KOPT-K1 (cell line): Measurements from ENCODE around the gene METAP1D.

ENCODE experiments used
- H3K27ac ChIP-seq: fragments of 200-600 bp; sonication (generic); 2 replicates; pipeline ENCODE4 v1.5.1; 2016; ENCODE audit warnings: antibody characterized with exemption, mild to moderate bottlenecking, low read depth, low read length; ENCODE audit not compliant: poor library complexity, severe bottlenecking
- H3K36me3 ChIP-seq: fragments of 200-600 bp; sonication (generic); 2 replicates; pipeline ENCODE4 v1.5.1; 2017; ENCODE audit warnings: antibody characterized with exemption, mild to moderate bottlenecking, low read length, moderate library complexity; ENCODE audit not compliant: insufficient read depth
- H3K9me3 ChIP-seq: fragments of 200-600 bp; sonication (generic); 2 replicates; pipeline ENCODE4 v1.5.1; 2017; ENCODE audit warnings: antibody characterized with exemption, low read length, mild to moderate bottlenecking; ENCODE audit not compliant: insufficient read depth, poor library complexity, severe bottlenecking

METAP1D gene

DNA sequence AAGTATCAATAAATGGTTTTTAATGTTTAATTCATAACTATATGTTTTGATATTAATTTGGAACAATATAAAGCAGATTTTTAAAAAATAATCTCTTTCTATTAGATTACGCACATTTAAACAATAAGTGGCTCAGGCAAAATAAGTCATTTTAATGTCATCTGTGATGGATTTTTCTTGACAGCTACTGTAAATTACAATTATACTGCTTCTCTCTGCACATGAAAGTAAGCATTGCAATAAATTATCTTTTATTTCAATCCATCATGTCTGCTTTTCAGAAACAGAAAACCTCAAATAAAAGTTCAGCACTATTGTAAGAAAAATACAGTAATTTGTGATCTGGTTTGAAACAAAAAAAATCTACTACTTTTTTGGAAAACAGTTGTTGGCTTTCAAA is 74.5 kb downstream of the METAP1D start:
- no peak overlapping the region for H3K27ac ChIP-seq
- no peaks in the 10 kb centered on the region for H3K9me3 ChIP-seq
- H3K36me3 ChIP-seq, result no peaks in the 10 kb centered on the region

DNA sequence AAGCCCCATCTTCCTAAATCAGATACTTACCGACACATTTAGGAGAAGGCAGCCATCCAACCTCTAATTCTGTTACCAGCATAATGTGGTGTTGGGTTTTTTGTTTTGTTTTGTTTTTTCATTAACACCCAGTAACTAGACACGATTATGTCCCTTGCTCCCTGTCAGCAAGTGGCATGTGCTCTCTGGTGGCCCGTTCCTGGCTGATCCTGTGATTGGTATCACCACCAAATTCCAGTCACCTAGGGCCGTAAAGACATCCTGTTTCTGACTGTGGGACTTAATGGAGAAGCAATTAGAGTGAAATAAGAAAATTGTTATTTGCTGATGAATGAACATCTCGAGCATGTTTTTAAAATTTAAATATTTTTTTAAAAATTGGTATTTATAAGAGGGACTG is 79.7 kb downstream of the METAP1D start:
- Histone ChIP-seq H3K36me3 (no peaks in the 10 kb centered on the region), H3K27ac (no peak overlapping the region), H3K9me3 (no peaks in the 10 kb centered on the region)

DNA sequence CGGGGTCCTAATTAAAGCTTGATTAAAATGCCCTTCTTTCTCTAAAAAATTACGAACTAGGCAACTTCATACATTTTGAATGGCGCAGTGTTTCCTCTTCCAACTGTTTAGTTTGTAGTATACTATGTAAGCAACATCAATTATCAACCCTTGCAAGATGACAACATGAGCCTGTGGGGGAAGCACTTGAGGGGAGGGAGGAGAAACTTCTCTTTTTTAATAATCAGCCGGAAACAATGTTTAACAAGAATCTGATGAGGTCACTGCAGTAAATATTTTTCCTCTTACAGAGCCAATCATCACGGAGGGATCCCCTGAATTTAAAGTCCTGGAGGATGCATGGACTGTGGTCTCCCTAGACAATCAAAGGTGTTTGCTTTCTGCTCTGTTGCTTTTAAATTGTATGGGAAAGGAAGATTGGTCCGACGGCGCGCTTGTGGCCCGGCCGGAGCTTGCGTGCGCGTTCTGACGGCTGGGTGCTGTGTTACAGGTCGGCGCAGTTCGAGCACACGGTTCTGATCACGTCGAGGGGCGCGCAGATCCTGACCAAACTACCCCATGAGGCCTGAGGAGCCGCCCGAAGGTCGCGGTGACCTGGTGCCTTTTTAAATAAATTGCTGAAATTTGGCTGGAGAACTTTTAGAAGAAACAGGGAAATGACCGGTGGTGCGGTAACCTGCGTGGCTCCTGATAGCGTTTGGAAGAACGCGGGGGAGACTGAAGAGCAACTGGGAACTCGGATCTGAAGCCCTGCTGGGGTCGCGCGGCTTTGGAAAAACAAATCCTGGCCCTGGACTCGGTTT is 80.3 kb downstream of the METAP1D start:
- Histone ChIP-seq H3K27ac (no peak overlapping the region), H3K36me3 (no peaks in the 10 kb centered on the region), H3K9me3 (no peaks in the 10 kb centered on the region)

DNA sequence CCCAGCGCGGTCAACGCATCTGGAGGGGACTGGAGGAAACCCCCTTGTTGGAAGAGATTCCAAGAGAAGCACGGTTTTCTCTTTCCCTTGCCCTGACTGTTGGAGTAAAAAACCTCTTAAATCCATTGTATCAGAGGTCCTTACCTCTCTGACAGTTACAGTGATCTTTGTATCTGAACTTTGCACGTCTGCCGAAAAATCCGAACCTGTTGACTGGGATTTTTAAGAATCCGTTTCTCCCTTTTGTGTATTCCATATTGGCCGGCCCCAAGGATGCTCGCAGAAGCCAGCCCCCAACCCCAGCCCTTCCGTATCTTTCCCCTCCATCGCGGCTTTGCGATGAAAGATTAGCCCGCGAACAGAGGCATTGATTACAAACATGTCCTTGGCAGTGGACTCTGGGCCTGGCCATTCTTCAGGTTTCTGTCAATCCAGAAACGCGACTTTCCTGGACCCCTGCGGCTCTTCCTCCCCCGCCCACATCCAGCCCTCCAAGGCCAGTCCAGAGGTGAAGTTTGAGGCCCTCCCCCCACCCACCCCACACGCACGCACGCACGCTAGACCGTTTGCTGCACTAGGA is 81.0 kb downstream of the METAP1D start:
- H3K36me3 ChIP-seq, result no peaks in the 10 kb centered on the region
- no peak overlapping the region for H3K27ac ChIP-seq
- no peaks in the 10 kb centered on the region for H3K9me3 ChIP-seq

DNA sequence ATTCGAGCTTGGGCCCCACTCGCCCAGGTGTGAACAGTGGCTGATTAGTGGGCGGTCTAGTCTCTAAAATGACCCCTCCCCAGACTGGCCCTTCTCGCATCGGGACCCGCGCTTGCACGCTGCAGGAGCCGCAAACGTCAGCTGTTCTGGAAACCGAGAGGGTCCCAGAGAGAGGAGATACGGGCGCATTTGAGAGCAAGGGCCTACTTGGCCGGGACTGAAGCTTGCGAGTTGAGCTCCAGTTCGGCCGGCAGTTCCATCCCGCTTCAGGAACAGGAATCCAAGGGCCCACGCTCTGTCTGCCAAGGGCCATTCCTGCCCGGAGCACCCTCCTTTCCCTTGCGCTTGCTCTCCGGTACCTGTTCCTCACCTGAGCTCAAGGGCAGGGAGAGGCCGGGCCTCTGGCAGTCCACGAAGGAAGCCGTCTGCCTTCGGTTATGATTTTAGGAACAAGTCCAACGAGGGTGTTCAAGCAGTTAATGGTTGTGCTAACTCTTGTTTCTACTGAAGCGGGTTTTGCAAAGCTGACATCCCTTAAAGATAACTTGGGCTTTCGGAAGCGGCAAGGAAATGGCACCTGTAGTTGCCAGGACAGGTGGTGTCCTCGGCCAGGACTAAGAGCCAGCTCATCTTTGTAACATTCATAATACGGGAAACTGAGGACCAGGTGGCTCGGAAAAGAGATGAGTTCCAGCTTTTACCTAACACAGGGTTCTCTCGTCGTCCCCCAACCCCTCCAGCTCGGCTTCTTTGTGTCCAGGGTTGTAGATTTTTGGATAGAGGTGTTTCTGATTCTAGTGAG is 81.7 kb downstream of the METAP1D start:
- Histone ChIP-seq H3K36me3 (no peaks in the 10 kb centered on the region), H3K9me3 (no peaks in the 10 kb centered on the region), H3K27ac (no peak overlapping the region)

DNA sequence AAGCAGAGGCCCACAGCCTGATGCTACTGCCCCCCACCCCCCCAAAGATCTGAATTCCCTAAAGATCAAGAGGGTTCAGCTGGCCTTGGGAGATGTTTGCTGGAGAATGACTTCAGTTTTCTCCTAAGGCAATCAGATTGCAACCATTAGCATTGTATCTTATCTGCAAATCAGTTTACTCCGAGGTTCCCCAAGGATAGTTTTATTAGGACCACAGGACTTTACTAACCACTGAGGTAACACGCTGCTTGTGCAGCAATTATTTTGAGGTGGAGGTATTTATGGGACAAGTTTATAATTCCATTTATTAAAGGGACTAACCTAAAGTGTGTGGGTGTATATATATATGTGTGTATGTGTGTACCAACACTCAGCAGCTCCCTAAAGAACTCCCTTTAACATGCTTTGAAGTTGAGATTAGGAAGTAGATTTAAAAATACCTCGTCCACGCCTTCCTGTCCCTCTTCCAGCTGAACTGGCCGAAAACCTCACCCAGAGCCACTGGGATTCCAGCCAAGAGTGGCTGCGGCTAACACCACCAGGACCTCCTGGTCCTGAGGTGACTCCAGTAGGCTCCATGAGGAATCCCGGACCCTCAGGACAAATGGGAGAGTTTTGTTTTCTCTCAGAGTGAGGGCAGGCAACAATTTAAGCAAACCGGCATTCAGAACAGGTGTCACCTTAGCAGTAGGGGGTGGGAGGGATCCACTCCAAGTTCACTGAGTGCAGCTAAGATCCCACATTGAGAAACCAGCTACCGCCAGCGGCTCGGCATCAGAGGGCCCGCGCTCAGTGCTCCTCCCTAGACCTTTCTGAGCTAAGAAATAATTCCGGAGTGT is 82.6 kb downstream of the METAP1D start:
- no peaks in the 10 kb centered on the region for H3K36me3 ChIP-seq
- H3K9me3 ChIP-seq, result no peaks in the 10 kb centered on the region
- H3K27ac ChIP-seq, result no peak overlapping the region

DNA sequence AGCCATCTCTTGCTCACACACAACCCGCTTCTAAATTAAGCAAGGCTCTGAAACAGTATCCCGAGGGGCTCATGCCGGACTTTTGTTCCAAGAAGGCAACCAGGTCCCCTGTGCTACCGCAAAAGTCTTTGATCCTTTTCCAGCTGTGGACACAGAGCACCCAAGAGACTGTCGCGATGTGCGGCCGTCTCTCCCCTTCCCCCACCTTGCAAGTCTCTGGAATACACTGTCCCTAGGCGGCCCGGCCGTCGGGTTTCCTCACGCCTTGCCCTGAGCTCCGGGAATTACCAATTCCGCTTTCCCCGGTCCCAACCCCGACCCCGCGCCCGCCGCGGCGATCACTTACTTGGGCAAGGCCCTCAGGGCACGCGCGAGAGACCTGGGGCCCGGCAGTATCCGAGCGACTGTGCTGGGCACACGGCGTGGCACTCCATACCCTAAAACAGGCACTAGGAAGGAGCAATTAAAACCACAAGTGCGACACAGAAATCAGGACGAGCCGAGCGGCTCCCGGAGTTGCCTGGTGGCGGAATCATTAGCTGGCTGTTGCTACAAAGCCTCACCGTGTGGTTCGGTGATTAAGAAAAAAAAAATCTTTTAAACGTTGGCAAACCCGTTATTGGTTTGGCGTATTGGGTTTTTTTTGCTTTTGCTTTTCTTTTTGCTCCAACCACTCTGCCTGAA is 83.3 kb downstream of the METAP1D start:
- Histone ChIP-seq H3K36me3 (no peaks in the 10 kb centered on the region), H3K9me3 (no peaks in the 10 kb centered on the region), H3K27ac (no peak overlapping the region)

DNA sequence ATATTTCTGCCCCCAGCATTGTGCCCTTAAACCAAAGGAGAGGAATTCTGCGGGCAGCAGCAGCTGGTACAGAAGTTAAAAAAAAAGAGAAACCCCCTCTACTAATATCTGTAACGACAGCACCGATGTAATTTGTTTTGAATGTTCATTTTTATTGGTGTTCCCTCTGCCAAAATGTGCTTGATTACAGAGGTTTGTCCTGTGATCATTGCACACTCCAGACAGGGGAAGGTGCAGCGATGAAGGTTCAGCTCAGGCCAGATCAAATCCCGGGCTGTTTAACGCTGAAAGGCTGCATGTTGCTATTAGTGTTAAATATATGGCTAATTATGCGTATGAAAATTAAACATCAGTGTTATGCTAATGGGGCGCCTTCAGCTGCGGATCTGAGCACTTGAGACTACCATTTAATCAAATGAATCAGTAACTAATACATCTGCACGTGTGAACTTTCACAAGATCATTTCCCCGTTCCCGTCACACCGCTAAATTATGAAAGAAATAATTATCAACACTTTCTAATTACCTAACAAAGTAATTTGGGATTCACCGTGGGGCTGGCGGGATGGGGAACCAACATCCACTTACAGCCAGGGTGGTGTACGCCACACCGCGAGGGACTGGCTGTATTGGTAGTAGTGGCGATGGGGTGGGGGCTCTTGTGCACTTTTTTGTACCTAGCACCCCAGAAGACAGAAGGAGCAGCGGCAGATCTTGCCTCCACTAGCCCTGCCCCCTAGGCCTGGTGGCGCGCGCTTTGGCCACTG is 84.1 kb downstream of the METAP1D start:
- no peak overlapping the region for H3K27ac ChIP-seq
- H3K9me3 ChIP-seq, result no peaks in the 10 kb centered on the region

DNA sequence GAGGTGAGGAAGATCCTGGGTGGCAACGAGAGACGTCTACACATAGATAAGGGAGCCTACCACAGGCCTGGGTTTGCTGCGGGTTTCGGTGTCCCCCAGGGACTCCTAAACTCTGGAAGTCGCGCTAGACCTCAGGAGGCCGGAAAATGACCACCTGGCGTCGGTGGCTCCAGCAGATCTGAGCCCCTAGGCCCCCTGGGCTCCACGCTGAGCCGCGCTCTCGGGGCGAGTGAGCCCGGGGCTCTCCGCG is 84.6 kb downstream of the METAP1D start:
- no peaks in the 10 kb centered on the region for H3K9me3 ChIP-seq
- H3K36me3 ChIP-seq, result no peaks in the 10 kb centered on the region
- no peak overlapping the region for H3K27ac ChIP-seq

More for the DNA sequence above, 84.1 kb downstream of the METAP1D start:
- H3K36me3 ChIP-seq, result no peaks in the 10 kb centered on the region

DNA sequence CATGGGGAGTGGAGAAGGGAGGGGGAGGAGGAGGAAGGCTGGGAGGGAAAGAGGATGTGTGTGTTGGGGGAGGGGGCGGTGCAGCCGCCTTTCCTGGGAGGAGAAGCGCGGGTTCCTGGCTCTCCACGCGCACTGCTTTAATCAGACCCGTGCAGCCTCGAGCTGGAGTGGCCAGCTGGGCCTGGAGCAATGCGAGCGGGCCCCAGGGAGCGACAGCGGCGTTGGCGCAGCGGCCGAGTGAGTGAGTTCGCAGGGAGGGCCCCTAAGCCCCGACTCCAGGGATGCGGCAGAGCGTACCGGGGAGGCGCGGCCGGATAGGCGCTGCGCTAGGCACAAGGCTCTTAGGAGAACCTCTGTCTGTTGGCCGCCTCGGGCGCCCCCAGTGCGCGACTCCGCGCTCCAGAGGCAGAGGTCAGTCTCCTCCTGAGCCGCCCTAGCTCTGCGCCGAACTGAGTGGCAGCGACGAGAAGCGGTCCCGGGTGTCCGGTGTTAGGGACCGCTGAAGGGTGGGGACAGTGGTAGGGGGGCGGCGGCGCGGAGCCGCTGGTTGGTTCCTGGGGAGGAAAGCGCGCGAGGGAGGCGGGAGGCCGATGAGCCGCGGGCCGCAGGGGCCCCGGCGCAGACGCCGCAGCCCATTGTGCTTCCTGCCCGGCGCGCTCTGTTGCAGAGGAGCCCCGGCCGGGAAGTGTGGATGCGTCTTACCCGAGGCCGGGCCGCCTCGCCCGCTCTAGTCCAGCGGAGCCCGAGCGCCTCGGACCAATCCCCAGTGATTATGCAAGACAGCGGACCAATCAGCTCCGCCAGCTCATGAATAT is 85.1 kb downstream of the METAP1D start:
- Histone ChIP-seq H3K36me3 (no peaks in the 10 kb centered on the region), H3K27ac (no peak overlapping the region), H3K9me3 (no peaks in the 10 kb centered on the region)

DNA sequence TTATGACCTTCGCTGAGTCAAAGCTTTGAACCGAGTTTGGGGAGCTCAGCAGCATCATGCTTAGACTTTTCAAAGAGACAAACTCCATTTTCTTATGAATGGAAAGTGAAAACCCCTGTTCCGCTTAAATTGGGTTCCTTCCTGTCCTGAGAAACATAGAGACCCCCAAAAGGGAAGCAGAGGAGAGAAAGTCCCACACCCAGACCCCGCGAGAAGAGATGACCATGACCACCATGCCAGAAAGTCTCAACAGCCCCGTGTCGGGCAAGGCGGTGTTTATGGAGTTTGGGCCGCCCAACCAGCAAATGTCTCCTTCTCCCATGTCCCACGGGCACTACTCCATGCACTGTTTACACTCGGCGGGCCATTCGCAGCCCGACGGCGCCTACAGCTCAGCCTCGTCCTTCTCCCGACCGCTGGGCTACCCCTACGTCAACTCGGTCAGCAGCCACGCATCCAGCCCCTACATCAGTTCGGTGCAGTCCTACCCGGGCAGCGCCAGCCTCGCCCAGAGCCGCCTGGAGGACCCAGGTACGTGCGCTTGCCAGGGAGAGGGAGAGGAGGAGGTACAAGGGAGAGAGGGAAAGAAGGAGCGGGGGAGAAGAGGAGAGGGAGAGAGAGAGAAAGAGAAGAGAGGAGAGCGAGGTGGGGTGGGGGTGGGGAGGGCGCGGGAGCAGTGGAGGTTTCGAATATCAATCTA is 85.9 kb downstream of the METAP1D start, which contains the start of gene DLX1:
Gene DLX1, plus strand, starts transcription at position 48 of the 700 bp plus-strand sequence. Its CDS starts 171 bp downstream, at position 219.
- no peaks in the 10 kb centered on the region for H3K9me3 ChIP-seq
- no peak within 1 kb of the TSS for H3K27ac ChIP-seq
- H3K36me3 ChIP-seq, result no peaks in the 10 kb centered on the region

DNA sequence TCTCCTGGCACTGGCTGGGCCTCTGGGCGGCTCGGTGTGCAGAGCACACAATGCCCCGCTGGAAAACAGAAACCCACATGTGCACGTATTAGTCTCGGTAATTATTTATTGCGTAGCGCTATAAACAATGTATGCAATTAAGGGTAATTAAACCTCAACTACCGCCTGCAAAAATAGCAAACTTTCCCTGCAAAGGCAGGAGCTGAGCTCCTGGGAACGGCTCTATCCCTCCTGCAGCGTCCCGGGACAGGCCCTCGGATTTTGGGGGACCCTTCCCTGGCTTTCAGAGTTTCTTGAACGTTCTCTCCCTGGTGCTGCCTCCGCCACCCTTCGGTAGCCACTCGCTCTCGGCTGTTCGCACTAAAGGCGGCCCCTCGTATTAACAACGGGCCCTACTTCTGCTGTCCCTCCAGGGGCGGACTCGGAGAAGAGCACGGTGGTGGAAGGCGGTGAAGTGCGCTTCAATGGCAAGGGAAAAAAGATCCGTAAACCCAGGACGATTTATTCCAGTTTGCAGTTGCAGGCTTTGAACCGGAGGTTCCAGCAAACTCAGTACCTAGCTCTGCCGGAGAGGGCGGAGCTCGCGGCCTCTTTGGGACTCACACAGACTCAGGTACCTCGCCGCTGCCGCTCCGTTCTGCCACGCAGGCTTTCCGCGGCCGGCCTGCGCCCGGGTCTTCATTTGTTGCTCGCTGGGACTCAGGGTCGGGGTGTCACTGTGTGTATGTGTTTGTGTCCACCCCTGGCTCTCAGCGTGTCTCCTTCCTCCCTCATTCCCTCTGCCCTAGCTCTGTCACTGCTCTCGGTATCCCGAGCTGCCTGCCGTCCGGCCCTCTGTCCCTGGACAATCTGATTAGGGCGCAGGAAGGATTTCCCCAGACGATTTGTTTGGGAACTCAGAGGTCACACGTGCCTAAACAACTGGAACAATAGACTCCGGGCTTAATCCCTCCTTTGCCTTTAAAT is 86.8 kb downstream of the METAP1D start:
- Histone ChIP-seq H3K27ac (no peak overlapping the region), H3K9me3 (no peaks in the 10 kb centered on the region), H3K36me3 (no peaks in the 10 kb centered on the region)
